GM12878 (cell line): ENCODE results near the gene COL6A6. TPM values are rescaled to one million over a fixed set of nuclear protein-coding genes. Genes with fewer than 3 reads are reported as not detected.
A peak's percentile ranks its signal among the peaks of the same experiment; 100 is the strongest.

Experiments
- ATAC-seq: fragments of 200-7000 bp; cut with Tn5 transposase; 3 replicates; pipeline ENCODE4 v1.9.1; 2020; ENCODE audit warnings: mild to moderate bottlenecking, moderate library complexity
- Bru-seq: library from RNA; stranded (reverse); fragments of 400-500 nt; gene quantifications from one replicate; lab custom pipeline; 2021; lab: Mats Ljungman, UMichigan
- BruChase-seq, 2 experiments: library from RNA; stranded (reverse); fragments of 400-500 nt; gene quantifications; one replicate each; lab custom pipeline; 2021; lab: Mats Ljungman, UMichigan
- BruUV-seq: library from RNA; stranded (reverse); fragments of 400-500 nt; replicated peaks from 2 replicates; lab custom pipeline; 2021; lab: Mats Ljungman, UMichigan
- CTCF ChIA-PET: fragments of 300-600 bp; sonication (Branson Sonifier 250); formaldehyde crosslinking; extraction: SDS; loops from one replicate; lab custom pipeline; 2021; ENCODE audit warnings: inconsistent platforms; lab: Yijun Ruan, JAX
- POLR2A ChIA-PET: fragments of 350-600 bp; formaldehyde crosslinking; extraction: SDS; loops from one replicate; lab custom pipeline; 2021; ENCODE audit warnings: inconsistent platforms; lab: Charles Lee
- RAD21 ChIA-PET: fragments of 300-600 bp; sonication (Branson Sonifier 250); formaldehyde crosslinking; loops from one replicate; lab custom pipeline; 2023; ENCODE audit warnings: antibody characterized with exemption; ENCODE audit not compliant: unreplicated experiment; lab: Charles Lee
- SMC1A ChIA-PET: fragments of 300-600 bp; sonication (Branson Sonifier 250); formaldehyde crosslinking; loops from one replicate; lab custom pipeline; 2023; ENCODE audit not compliant: unreplicated experiment, uncharacterized antibody; lab: Charles Lee
- DNase-seq: peaks from one replicate; pipeline ENCODE4 v3.0.0-alpha.2; 2011; ENCODE audit warnings: low read depth, low spot score
- FAIRE-seq: peaks from 3 replicates; lab custom pipeline; 2011; peaks lifted over from hg19 to GRCh38; lab: Jason Lieb, UNC
- H2AFZ ChIP-seq: 2 replicates; pipeline ENCODE4 v1.6.0; 2011; ENCODE audit warnings: low read depth, low read length, control low read depth; ENCODE audit not compliant: control insufficient read depth
- H3K27ac ChIP-seq: 2 replicates; pipeline ENCODE4 v1.5.1; 2011; ENCODE audit warnings: control low read depth; ENCODE audit not compliant: control insufficient read depth, insufficient read depth
- H3K27me3 ChIP-seq, 2 experiments: replicated peaks in 1 of 2; 2 replicates each; pipeline versions ENCODE4 v1.6.0 to v1.6.1; 2011; ENCODE audit warnings: low read length in 1 of 2; ENCODE audit not compliant: control insufficient read depth in 2 of 2, insufficient read depth in 2 of 2
- H3K36me3 ChIP-seq, 2 experiments: 2 replicates each; pipeline ENCODE4 v1.5.1; 2011; ENCODE audit warnings: low read length in 1 of 2; ENCODE audit not compliant: control insufficient read depth in 2 of 2, insufficient read depth in 2 of 2
- H3K4me1 ChIP-seq: 2 replicates; pipeline ENCODE4 v1.6.1; 2011; ENCODE audit warnings: mild to moderate bottlenecking, low read length, moderate library complexity, mixed read lengths; ENCODE audit not compliant: control insufficient read depth, insufficient read depth
- H3K4me2 ChIP-seq: 2 replicates; pipeline ENCODE4 v1.6.0; 2011; ENCODE audit warnings: control low read depth; ENCODE audit not compliant: control insufficient read depth, insufficient read depth
- H3K4me3 ChIP-seq: fragments of 200-600 bp; sonication (generic); 2 replicates; pipeline ENCODE4 v1.5.1; 2016
- H3K79me2 ChIP-seq: 2 replicates; pipeline ENCODE4 v1.6.0; 2011; ENCODE audit warnings: low read length; ENCODE audit not compliant: control insufficient read depth, insufficient read depth
- H3K9ac ChIP-seq: 2 replicates; pipeline ENCODE4 v1.8.0; 2011; ENCODE audit warnings: low read length, control low read depth, mixed read lengths; ENCODE audit not compliant: control insufficient read depth, insufficient read depth
- H3K9me3 ChIP-seq: replicated peaks from 3 replicates; pipeline ENCODE4 v1.5.1; 2011; ENCODE audit warnings: mild to moderate bottlenecking, low read length; ENCODE audit not compliant: control insufficient read depth, insufficient read depth
- H4K20me1 ChIP-seq: 2 replicates; pipeline ENCODE4 v1.6.0; 2011; ENCODE audit not compliant: control insufficient read depth, insufficient read depth
- HDAC6 ChIP-seq: fragments of 200-600 bp; sonication (generic); IDR thresholded peaks from one replicate; pipeline ENCODE4 v1.8.0; 2017; ENCODE audit warnings: antibody characterized with exemption; ENCODE audit not compliant: unreplicated experiment
- ZBTB4 ChIP-seq: fragments of 450-650 bp; formaldehyde crosslinking; IDR thresholded peaks from 2 replicates; pipeline ENCODE4 v1.4.0; 2022; ENCODE audit warnings: mild to moderate bottlenecking, moderate library complexity
- WGBS: methylation state at CpG from one replicate; pipeline ENCODE4 v1.1.6; 2016; ENCODE audit warnings: low lambda C conversion rate; ENCODE audit not compliant: insufficient replicate concordance, insufficient coverage; ENCODE audit errors: missing lambda C conversion rate; 5-methylcytosine and 5-hydroxymethylcytosine counted together
- in situ Hi-C: fragments of 300-500 bp; cut with MboI; formaldehyde crosslinking; loops from 9 replicates; pipeline ENCODE4 v1.14.3; 2018; ENCODE audit warnings: mixed read lengths
- intact Hi-C: fragments of 100-400 bp; cut with micrococcal nuclease; formaldehyde crosslinking; loops from one replicate; pipeline ENCODE4 v1.14.2; 2022; ENCODE audit not compliant: unreplicated experiment
- long read RNA-seq, 2 experiments: library from polyadenylated mRNA; unstranded; transcript quantifications; one replicate each; pipeline ENCODE4 v2.0.0, GENCODE V29; 2019 to 2020
- polyA minus RNA-seq, 3 experiments: library from RNA; depleted of rRNA, polyadenylated mRNA; stranded (reverse); fragments of >200 nt; gene quantifications; 2 replicates each; pipeline ENCODE4 v1.2.3, GENCODE V29; 2011
- polyA plus RNA-seq, 11 experiments: library from polyadenylated mRNA; depleted of rRNA in 4 of 11; unstranded in 6 of 11; stranded (reverse) in 5 of 11; fragments of >200 nt; fragmentation: Nextera tagmentation in 4 of 11; fragmentation: Illumina TruSeq in 1 of 11; extraction: Ambion mirVana in 4 of 11; extraction: Trizol in 1 of 11; gene quantifications; 1 replicate in 1 of 11; 2 replicates in 10 of 11; pipeline versions ENCODE4 v1.2.1 to v1.2.3, GENCODE V29; 2011 to 2016; ENCODE audit warnings: inconsistent platforms in 2 of 11, missing spikeins in 2 of 11, low read depth in 1 of 11
- total RNA-seq, 4 experiments: library from RNA; depleted of rRNA in 3 of 4; stranded (reverse); fragments of >200 nt in 3 of 4; fragmentation: Illumina TruSeq in 1 of 4; extraction: Trizol in 1 of 4; gene quantifications; 2 replicates each; pipeline versions ENCODE4 v1.2.1 to v1.2.3, GENCODE V29; 2013 to 2021

Gene COL6A6
- total RNA-seq (2013; cell fraction: nucleolus; rRNA removed) = 0.06 TPM in 1 of 2 replicates, not detected in the other
- total RNA-seq (2014; rRNA removed) = not detected in 2 replicates
- total RNA-seq (2014; rRNA removed; fragmentation: Illumina TruSeq; extraction: Trizol) = not detected in 2 replicates
- total RNA-seq (2021) = not detected in 2 replicates
- not detected for polyA plus RNA-seq (2011; ENCODE audit: low read depth)
- not detected in 2 replicates for polyA plus RNA-seq (2011; rRNA removed)
- polyA plus RNA-seq (2011; cell fraction: cytosol; rRNA removed) = not detected in 2 replicates
- not detected in 2 replicates for polyA plus RNA-seq (2011; cell fraction: nucleus; rRNA removed)
- 0.03 TPM in 1 of 2 replicates, not detected in the other for polyA plus RNA-seq (2012)
- not detected in 2 replicates for polyA plus RNA-seq (2014; fragmentation: Illumina TruSeq; extraction: Trizol)
- under 1 TPM in 1 of 2 experiments, not detected in 1; 0.02 TPM for polyA plus RNA-seq (2014; fragmentation: Nextera tagmentation; extraction: Ambion mirVana)
- polyA plus RNA-seq (2014; rRNA removed) = not detected in 2 replicates
- polyA plus RNA-seq (2016; fragmentation: Nextera tagmentation; extraction: Ambion mirVana) = under 1 TPM in 1 of 2 experiments, not detected in 1; 0.01 TPM
- polyA minus RNA-seq (2011; rRNA and poly(A)+ RNA removed) = not detected in 2 replicates
- polyA minus RNA-seq (2011; cell fraction: cytosol; rRNA and poly(A)+ RNA removed) = not detected in 2 replicates
- polyA minus RNA-seq (2011; cell fraction: nucleus; rRNA and poly(A)+ RNA removed) = not detected in 2 replicates
- percentile 7 among the genes with signal in this experiment for Bru-seq, nascent RNA
- BruChase-seq, experiment 1, labeled RNA remaining after a 6-hour chase = percentile 3 among the genes with signal in this experiment
- BruChase-seq, experiment 2, labeled RNA remaining after a 2-hour chase = percentile 4 among the genes with signal in this experiment
- long read RNA-seq, experiment 1 = 0 reads
- long read RNA-seq, experiment 2 = 0 reads

GRCh38 chr3:130516645-130517512 is at the start of gene COL6A6:
Gene COL6A6 (plus strand): TSS chr3:130517177. CDS start chr3:130560365, 43,188 bp downstream.
- in situ Hi-C loops = no loop called here

More at GRCh38 chr3:130516645-130517512, at the start of gene COL6A6:
- Histone ChIP-seq H3K9me3 (no peaks in the 10 kb centered on the region), H4K20me1 (no peaks in the 10 kb centered on the region), H3K27me3 (peaks cover 2 to 6% of the 10 kb centered on the region in 2 experiments; a peak in 3 of 4 replicates), H3K36me3 (no peaks in the 10 kb centered on the region), H3K27ac (no peak within 1 kb of the TSS), H3K4me3 (no peak within 1 kb of the TSS), H3K79me2 (no peaks in the 10 kb centered on the region), H3K4me2 (no peak within 1 kb of the TSS), H2AFZ (no peak within 1 kb of the TSS), H3K9ac (no peak within 1 kb of the TSS), H3K4me1 (no peaks in the 10 kb centered on the region)
- FAIRE-seq (no peak), ATAC-seq (no peak), DNase-seq (no peak)
- no peak for TF ChIP-seq ZBTB4
- peak; percentile 73 for TF ChIP-seq HDAC6
- SMC1A ChIA-PET = interaction anchor here (1.0 kb wide), 1 partner anchor 8 kb away, joined by 3 read pairs; no protein-coding TSS in a partner anchor
- WGBS = 30% methylated on average over 38 of the region's 58 CpGs
- intact Hi-C loops = no loop called here
- POLR2A ChIA-PET = no interaction called here
- RAD21 ChIA-PET = no interaction called here
- CTCF ChIA-PET = no interaction called here
- BruUV-seq = no TSS peak
